GM19463 (cell line): Measurements from ENCODE around the gene NHP2.

Experiments used
- ATAC-seq: cut with Tn5 transposase; IDR thresholded peaks from one replicate; pipeline ENCODE4 v1.9.1; 2021; ENCODE audit warnings: mild to moderate bottlenecking, moderate library complexity; ENCODE audit not compliant: unreplicated experiment

The NHP2 gene

DNA sequence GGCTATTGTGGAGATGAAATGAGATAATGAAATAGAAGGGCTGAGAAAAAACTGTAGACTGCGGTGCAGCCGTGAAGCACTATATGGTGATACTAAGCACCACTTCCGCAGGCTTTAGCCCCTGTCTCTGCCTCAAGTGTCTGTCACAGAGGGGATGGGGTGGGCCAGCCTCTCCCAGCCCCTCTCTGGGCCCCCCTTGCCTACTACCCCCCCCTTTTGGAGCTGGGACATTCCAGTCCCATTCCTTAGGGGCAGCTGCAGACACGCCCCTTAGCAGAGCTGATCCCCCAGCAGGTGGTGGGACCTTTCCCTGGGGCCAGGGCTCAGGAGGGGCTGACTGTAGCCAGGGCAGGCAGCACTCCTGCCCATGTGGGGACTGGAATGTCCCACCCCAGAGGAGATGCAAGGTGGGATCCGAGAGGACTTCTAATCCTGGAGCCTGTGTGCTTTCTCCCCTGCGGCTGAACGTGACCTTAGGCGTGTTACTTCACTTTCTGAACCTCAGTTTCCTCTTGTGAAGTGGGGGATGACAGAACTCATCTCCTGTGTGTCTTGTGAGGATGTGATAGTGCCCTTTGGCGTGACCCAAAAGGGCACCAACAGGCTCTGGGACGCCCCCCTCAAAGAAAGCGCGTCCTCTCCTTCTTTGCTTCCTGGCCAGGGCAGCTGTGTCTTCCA lies 38.4 kb downstream of the NHP2 start:
- ATAC-seq, result no peak

DNA sequence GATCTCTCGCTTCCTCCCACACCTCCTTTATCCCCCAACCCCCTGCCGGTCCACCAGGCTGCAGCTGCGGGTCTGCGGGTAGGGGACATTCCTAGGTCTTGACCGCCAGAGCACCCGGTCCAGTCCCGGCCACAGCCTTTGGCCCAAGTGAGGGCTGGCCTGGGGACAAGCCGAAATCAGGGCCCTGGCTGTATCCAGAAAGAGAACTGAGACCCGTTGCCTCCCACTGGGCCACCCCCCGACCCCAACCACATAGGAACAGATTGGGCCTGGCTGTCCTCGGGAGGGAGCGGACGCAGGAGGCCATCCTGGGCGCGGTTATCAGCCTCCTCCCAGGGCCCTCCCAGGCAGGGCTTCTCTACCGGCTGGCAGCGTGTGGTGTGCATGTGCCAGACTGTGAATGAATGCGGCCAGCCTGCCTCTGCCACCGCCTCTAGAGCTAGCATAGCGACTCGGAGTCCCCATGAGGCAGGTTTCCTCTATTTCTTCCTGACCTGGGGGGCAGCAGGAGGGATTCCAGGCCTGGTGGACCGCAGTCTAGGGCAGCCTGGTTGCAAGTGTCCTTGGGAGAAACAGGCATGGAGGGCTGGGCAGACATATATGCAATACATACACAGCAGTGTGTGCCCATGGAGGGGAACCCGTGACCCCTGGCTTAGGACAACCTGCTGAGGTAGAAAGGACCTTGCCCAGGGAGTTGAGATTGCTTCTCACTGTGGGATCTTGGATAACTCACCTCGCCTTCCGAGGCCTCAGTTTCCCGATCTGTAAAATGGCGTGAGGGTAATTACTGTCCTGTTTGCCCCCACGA lies 39.2 kb downstream of the NHP2 start:
- no peak for ATAC-seq

DNA sequence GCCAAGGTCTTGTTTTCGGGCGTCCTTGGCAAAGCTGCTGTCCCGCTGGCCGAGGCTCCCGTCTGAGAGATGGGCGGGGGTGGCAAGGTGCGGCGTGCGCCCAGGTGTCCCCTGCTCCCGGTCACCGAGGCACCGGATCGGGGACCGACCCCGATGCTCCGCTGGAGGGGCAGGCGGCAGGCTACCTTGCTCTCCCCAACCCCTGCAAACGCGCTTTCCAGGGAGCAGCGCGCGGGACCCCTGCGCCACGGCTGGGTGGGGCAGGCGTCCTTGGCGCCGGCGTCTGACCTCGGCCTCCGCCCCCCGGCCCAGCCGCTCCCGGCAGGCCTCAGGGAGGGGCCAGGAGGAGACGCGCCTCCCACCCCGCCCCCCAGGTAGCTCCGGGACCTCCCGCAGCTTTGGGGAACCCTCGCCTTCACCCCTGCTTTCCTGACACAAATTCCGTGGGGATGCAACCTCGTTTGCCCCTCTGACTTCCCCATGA lies 39.8 kb downstream of the NHP2 start:
- peak; percentile 18 for ATAC-seq

DNA sequence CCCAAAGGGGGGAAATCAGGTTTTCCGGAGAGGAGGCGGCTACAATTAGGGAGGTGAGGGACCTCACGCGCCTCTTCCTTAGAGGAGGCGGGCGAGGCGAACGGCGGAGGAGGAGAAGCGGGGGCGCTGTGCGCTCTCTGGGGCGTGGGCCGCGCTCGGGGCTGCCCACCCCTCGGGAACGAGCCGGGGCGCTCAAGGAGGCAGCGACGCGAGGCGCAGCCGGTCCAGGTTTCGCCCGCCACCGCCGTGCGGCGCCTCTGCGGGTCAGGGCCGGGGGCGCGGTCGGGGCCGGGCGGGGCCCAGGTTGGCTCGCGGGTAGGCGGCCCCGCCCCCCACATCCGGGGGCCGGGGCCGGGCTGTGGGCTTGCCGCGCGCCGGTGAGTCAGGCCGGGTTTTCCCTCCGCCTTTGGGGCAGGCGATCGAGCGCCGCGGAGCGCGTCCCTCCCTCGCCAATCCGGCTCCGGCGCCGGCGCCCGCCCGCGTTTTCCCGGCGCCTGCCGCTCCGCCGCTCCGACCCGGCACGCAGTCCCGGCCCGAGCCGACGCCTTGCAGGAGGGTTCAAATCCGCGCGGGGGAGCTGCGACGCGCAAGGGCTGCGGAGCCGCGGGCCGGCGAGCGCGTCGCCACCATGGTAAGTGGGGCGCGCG lies 40.4 kb downstream of the NHP2 start, which contains the start of gene N4BP3:
Gene N4BP3 (plus strand): TSS at position 392 of the 647 bp plus-strand sequence. CDS start 6,052 bp downstream, outside the sequence.
- peak; percentile 55 for ATAC-seq

DNA sequence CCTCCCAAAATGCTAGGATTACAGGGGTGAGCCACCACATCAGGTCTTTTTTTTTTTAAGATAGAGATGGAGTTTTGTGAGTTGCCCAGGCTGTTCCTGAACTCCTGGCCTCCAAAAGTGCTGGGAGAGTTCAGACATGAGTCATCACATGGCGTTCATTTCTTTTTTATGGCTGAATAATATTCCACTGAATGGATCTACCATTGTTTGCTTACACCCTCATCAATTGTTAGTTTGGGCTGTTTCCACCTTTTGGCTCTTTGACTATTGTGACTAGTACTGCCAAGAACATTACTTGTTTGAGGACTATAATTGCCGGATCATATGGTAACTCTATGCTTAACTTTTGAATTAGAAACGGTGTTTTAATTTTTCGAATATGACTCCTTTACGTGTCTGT lies 41.1 kb downstream of the NHP2 start:
- no peak for ATAC-seq

DNA sequence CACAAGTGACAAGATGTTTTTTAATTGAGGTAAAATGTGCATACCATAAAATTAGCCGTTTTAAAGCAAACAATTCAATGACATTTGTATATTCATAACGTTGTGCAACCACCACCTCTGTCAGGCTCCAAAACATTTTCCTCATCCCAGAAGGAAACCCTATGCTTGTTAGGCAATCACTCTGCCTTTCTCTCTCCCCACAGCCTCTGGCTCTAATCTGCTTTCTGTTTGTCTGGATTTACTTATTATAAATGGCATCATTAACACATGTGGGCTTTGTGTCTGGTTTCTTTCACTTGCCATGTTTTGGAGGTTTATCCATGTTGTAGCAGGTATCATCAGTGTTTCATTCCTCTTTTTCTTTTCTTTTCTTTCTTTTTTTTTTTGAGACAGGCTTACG lies 41.8 kb downstream of the NHP2 start:
- ATAC-seq, result no peak

DNA sequence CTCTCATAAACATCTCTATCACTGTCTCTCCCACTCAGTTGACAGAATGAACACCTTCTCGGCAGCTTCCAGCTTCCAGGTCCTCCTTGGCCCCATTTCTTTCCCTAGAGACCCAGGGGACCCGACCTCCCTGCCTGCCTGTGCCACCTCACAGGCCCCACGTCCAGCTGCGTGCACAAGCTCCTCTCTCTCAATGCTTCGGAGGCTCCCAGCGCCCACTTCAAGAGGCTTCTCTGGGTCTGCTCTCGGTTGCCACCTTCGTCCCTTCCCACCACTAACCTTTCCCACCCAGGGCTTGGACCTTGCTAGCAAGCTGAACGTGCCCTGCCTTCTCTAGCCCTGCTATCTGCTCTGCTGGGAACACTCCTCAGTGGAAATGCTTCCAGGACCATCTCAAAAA lies 43.2 kb downstream of the NHP2 start:
- ATAC-seq, result no peak

DNA sequence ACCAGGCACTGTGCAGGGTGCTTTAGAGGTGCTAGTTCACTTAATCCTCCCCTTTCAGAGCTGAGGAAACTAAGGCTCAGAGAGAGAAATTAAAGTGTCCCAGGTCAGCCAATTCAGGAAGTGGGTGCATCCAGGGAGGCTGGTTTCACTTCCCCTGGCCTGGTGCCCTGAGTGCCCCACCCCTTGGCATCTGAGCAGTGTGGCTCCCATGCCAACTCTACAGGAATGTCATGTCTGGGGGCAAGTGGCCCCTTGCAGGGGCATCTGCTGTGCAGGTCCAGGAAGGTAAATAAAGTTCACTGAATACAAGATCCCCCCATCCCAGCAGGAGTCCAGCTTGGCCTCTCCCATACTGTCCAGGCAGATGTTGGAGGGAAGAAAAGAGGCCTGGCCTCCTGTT lies 44.7 kb downstream of the NHP2 start:
- no peak for ATAC-seq

DNA sequence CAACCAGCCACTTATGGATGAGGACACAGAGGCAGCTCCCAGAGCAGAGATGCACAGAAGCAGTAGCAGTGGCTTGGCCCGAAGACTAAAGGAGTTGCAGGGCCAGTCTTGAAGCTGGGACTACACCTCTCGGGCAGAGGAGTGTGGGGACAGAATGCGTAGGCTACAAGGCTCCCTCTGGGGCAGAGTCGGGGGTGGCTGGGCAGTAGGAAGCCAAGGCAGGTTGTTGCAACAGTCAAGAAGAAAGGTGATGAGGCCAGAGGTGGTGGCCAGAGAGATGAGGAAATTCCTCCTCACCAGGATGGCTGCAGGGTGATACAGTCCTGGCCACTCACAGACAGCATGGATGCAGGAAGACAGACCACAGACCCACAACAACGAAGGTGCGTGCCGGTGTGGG lies 45.2 kb downstream of the NHP2 start:
- ATAC-seq, result no peak

DNA sequence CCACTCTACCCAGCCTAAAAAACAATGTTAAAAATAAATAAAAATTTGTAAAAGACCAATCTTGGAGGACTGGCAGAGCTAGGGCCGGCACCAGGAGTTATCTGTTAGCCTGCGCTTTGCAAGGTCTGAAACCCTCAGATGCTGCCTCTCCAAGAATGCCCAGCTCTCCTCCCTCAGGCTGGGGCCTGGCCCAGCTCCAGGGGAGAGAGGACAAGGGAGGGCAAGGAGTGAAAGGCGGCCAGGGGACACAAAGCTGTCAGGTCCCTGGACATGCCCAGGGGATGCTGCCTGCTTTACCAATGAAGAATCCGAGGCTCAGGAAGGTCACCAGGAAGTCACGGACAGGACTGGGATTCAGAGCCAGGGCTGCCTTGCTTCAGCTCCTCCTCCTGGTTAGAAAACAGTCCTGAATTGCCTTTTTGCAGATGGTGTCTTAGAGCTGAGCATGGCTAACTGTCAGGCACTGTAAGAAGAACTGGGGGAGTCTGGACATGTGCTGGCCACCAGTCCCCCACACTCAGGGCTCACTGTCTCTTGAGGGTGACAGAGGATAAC lies 45.9 kb downstream of the NHP2 start:
- ATAC-seq, result no peak

DNA sequence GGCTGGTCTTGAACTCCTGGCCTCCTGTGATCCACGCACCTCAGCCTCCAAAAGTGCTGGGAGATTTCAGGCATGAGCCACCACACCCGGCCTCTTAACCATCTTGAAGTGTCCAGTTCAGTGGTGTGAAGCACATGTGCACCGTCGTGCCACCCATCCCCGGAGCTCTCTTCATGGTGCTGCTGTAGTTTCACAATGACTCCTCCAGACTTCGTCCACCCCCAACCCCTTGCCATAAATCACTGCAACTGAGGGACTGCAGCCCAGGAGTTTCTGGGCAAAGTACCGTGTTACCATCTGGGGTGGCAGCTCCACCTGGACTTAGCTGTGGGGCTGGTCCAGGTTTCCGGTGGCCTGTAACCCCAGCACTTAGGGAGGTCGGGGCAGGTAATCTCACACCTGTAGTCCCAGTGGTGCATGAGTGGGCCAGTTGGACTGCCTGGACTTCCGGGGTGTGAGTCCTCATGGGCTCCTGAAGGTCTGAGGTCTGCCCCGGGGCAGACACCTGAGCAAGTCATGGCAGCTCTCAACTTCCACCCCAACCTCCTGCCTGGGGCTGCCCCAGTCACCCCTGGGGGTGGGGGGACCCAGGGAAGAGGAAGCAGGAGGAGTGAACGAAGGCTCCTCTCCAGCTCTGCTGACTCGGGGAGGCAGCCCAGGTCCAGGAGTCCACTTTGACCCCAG lies 47.0 kb downstream of the NHP2 start:
- no peak for ATAC-seq

DNA sequence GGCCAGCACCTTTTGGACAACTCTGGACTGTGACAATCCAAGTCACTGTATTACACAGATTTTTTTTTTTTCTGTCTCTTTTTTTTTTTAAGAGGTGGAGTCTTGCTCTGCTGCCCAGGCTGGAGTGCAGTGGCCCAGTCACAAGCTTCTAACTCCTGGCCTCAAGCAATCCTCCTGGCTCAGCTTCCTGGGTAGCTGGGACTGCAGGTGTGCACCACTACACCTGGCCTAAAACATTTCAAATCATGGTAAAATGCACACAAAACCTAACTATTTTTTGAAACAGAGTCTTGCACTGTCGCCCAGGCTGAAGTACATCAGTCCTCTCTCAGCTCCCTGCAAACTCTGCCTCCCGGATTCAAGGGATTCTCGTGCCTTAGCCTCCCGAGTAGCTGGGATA lies 47.6 kb downstream of the NHP2 start:
- ATAC-seq, result no peak

DNA sequence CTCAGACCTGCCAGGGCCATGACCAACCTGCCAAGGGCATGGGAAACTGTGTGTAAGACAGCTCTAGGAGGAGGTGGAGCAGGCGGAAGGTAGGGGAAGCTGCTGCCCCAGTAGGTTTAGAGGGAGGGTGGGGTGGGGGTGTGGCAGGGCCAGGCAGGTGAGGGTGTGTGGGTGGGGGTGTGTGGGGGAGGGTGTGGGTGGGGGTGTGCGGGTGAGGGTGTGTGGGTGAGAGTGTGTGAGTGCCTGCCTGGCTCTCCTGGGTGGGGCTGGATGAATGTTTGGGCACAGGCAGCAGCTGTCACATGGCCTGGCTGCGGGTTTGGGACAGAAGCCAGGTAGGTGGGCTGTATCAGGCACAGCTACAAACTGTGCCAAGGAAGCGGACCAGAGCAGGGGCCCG lies 49.2 kb downstream of the NHP2 start:
- no peak for ATAC-seq

DNA sequence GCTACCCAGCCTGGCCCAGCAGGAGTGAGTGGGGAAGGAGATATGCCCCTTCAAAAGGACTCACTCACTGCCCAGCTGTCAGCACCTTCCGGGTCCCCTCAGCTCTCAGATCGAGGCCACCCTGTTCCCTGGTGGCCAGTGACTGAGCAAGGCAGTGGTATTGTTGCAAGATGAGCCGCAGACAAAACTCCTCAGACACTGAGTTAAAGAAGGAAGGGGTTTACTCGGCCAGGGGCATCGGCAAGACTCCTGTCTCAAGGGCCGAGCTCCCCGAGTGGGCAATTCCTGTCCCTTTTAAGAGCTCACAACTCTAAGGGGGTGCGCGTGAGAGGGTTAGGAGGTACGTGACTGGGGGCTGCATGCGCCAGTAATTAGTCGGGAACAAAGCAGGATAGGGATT lies 50.1 kb downstream of the NHP2 start:
- ATAC-seq, result no peak
